Breast epithelium (tissue), 4 donors: ENCODE measurements around the gene ISLR2. TPM values are rescaled to one million over a fixed set of nuclear protein-coding genes. Genes with fewer than 3 reads are reported as not detected.

Source experiments
- DNase-seq, 2 donors: peaks; one replicate each; pipeline ENCODE4 v3.0.0-alpha.2; 2019; ENCODE audit warnings: low spot score in 2 of 2
- H3K27ac ChIP-seq, 2 donors: fragments of 200-600 bp; sonication (generic) in 1 of 2; one replicate each; pipeline ENCODE4 v1.5.1; 2016 to 2019; ENCODE audit warnings: mild to moderate bottlenecking in 1 of 2
- H3K27me3 ChIP-seq, 2 donors: fragments of 200-600 bp; sonication (generic) in 1 of 2; one replicate each; pipeline versions ENCODE4 v1.5.1 to v1.6.0; 2017 to 2019; ENCODE audit warnings: control low read depth in 1 of 2, mild to moderate bottlenecking in 1 of 2
- H3K36me3 ChIP-seq: fragments of 200-600 bp; one replicate; pipeline ENCODE4 v1.5.1; 2019
- H3K4me1 ChIP-seq, 2 donors: fragments of 200-600 bp; sonication (generic); one replicate each; pipeline ENCODE4 v1.5.1; 2016 to 2019; ENCODE audit warnings: control low read depth in 1 of 2
- H3K4me3 ChIP-seq, 3 donors: fragments of 200-600 bp; sonication (generic); 1 replicate in 2 of 3; 2 replicates in 1 of 3; pipeline ENCODE4 v1.5.1; 2016 to 2019; ENCODE audit warnings: mild to moderate bottlenecking in 3 of 3, moderate library complexity in 2 of 3
- H3K9me3 ChIP-seq, 2 donors: fragments of 200-600 bp; sonication (generic) in 1 of 2; one replicate each; pipeline ENCODE4 v1.5.1; 2016 to 2019; ENCODE audit warnings: control low read depth in 1 of 2
- CTCF ChIP-seq, 3 donors: fragments of 450-650 bp; IDR thresholded peaks; one replicate each; pipeline ENCODE4 v1.5.1; 2016 to 2017; ENCODE audit warnings: antibody characterized with exemption in 3 of 3, mild to moderate bottlenecking in 3 of 3, moderate library complexity in 3 of 3
- POLR2A ChIP-seq: fragments of 450-650 bp; IDR thresholded peaks from one replicate; pipeline ENCODE4 v1.6.1; 2016; ENCODE audit warnings: antibody characterized with exemption, mild to moderate bottlenecking, moderate library complexity
- POLR2AphosphoS5 ChIP-seq, 3 donors: sonication (generic); formaldehyde crosslinking; IDR thresholded peaks; one replicate each; pipeline ENCODE4 v1.6.1; 2017; ENCODE audit warnings: antibody characterized with exemption in 3 of 3
- intact Hi-C: fragments of 100-400 bp; cut with DNase I; formaldehyde crosslinking; loops from one replicate; pipeline ENCODE4 v1.15.1; 2023; ENCODE audit warnings: low total_unique reads
- total RNA-seq, 3 donors: library from RNA; depleted of rRNA; stranded (reverse); fragments of >200 nt; gene quantifications; one replicate each; pipeline ENCODE4 v1.1.0, GENCODE V29; 2016

ISLR2 gene
- total RNA-seq, 3 donors from 2014 or later: 0.48 to 0.88 TPM; not detected in 1

GRCh38 chr15:74147051-74147450 lies 16.7 kb downstream of the ISLR2 start:
- no peaks in the 10 kb centered on the region for H3K27me3 ChIP-seq
- intact Hi-C loops: no loop called here
- no peak overlapping the region for H3K4me3 ChIP-seq
- no peak for DNase-seq
- TF ChIP-seq CTCF (IDR thresholded peaks at IDR 0.05) (no peak), POLR2A (no peak)
- H3K9me3 ChIP-seq: peaks cover 5 to 16% of the 10 kb centered on the region in 2 donors
- H3K36me3 ChIP-seq: no peaks in the 10 kb centered on the region
- no peak overlapping the region for H3K27ac ChIP-seq
- no peaks in the 10 kb centered on the region for H3K4me1 ChIP-seq

- DNase-seq: no peak
- no peak for TF ChIP-seq POLR2AphosphoS5 (IDR thresholded peaks at IDR 0.05)
- TF ChIP-seq POLR2A: no peak
- TF ChIP-seq CTCF (IDR thresholded peaks at IDR 0.05): no peak
- Histone ChIP-seq H3K27ac (no peak overlapping the region), H3K9me3 (no peaks in the 10 kb centered on the region), H3K4me3 (no peak overlapping the region), H3K4me1 (no peaks in the 10 kb centered on the region), H3K27me3 (no peaks in the 10 kb centered on the region), H3K36me3 (no peaks in the 10 kb centered on the region)
- intact Hi-C loops: no loop called here
Observed at GRCh38 chr15:74155766-74156417, 25.5 kb downstream of the ISLR2 start.

GRCh38 chr15:74156678-74157411 lies 26.5 kb downstream of the ISLR2 start:
- TF ChIP-seq POLR2A (no peak), POLR2AphosphoS5 (IDR thresholded peaks at IDR 0.05) (no peak), CTCF (IDR thresholded peaks at IDR 0.05) (no peak)
- peak overlapping the region in 1 of 2 donors; percentile 27 for H3K27ac ChIP-seq
- intact Hi-C loops: loop anchor here (1.0 kb wide), 1 partner anchor 27 kb away; no protein-coding TSS in a partner anchor
- H3K27me3 ChIP-seq: no peaks in the 10 kb centered on the region
- H3K4me1 ChIP-seq: no peaks in the 10 kb centered on the region
- DNase-seq: no peak
- no peak overlapping the region for H3K4me3 ChIP-seq
- no peaks in the 10 kb centered on the region for H3K36me3 ChIP-seq
- no peaks in the 10 kb centered on the region for H3K9me3 ChIP-seq

GRCh38 chr15:74157868-74158827 lies 27.8 kb downstream of the ISLR2 start:
- H3K9me3 ChIP-seq: no peaks in the 10 kb centered on the region
- no peaks in the 10 kb centered on the region for H3K4me1 ChIP-seq
- H3K36me3 ChIP-seq: no peaks in the 10 kb centered on the region
- intact Hi-C loops: loop anchor here (1.0 kb wide), 1 partner anchor 26 kb away; no protein-coding TSS in a partner anchor
- TF ChIP-seq POLR2A: no peak
- TF ChIP-seq POLR2AphosphoS5 (IDR thresholded peaks at IDR 0.05): no peak
- TF ChIP-seq CTCF (IDR thresholded peaks at IDR 0.05): no peak
- no peak for DNase-seq
- H3K4me3 ChIP-seq: no peak overlapping the region
- no peak overlapping the region for H3K27ac ChIP-seq
- no peaks in the 10 kb centered on the region for H3K27me3 ChIP-seq
